DND-41 (cell line): ENCODE data around the gene TNFRSF19.
"Not testable (repeated sequence)": the region's sequence is repeated elsewhere in the genome, so short reads cannot be mapped to it uniquely, and the experiment has no call there.

Experiments
- ATAC-seq: fragments of 200-7000 bp; cut with Tn5 transposase; 3 replicates; pipeline ENCODE4 v1.9.1; 2021; ENCODE audit warnings: low read depth; ENCODE audit not compliant: insufficient read depth
- DNase-seq: peaks from one replicate; pipeline ENCODE4 v3.0.0-alpha.2; 2020
- H2AFZ ChIP-seq: 2 replicates; pipeline ENCODE4 v1.6.0; 2012; ENCODE audit warnings: low read depth, low read length
- H3K27ac ChIP-seq: 2 replicates; pipeline ENCODE4 v1.5.1; 2012; ENCODE audit warnings: low read length, inconsistent platforms
- H3K27me3 ChIP-seq: fragments of 200-600 bp; sonication (generic); 2 replicates; pipeline ENCODE4 v1.6.0; 2012; ENCODE audit warnings: low read length, mild to moderate bottlenecking, inconsistent platforms; ENCODE audit not compliant: insufficient read depth, poor library complexity
- H3K36me3 ChIP-seq: 2 replicates; pipeline ENCODE4 v1.5.1; 2012; ENCODE audit warnings: low read length, inconsistent platforms; ENCODE audit not compliant: insufficient read depth
- H3K4me1 ChIP-seq: 2 replicates; pipeline ENCODE4 v1.5.1; 2012; ENCODE audit warnings: mild to moderate bottlenecking, low read length; ENCODE audit not compliant: insufficient read depth
- H3K4me2 ChIP-seq: 2 replicates; pipeline ENCODE4 v1.6.0; 2012; ENCODE audit warnings: mild to moderate bottlenecking, moderate library complexity, low read length, inconsistent platforms; ENCODE audit not compliant: insufficient read depth
- H3K4me3 ChIP-seq, 2 experiments: fragments of 200-600 bp in 1 of 2; shearing (Covaris generic) in 1 of 2; 2 replicates each; pipeline ENCODE4 v1.5.1; 2012 to 2016; ENCODE audit warnings: inconsistent platforms in 2 of 2, low read length in 2 of 2, mild to moderate bottlenecking in 2 of 2, low read depth in 1 of 2, moderate library complexity in 1 of 2
- H3K79me2 ChIP-seq: 2 replicates; pipeline ENCODE4 v1.6.0; 2012; ENCODE audit warnings: low read length, inconsistent platforms; ENCODE audit not compliant: insufficient read depth
- H3K9ac ChIP-seq: 2 replicates; pipeline ENCODE4 v1.6.0; 2012; ENCODE audit warnings: low read depth, mild to moderate bottlenecking, inconsistent platforms, low read length, moderate library complexity
- H3K9me3 ChIP-seq: 2 replicates; pipeline ENCODE4 v1.5.1; 2012; ENCODE audit warnings: low read length, moderate library complexity, mild to moderate bottlenecking, inconsistent platforms; ENCODE audit not compliant: insufficient read depth, severe bottlenecking
- H4K20me1 ChIP-seq: 2 replicates; pipeline ENCODE4 v1.6.0; 2012; ENCODE audit warnings: low read length; ENCODE audit not compliant: insufficient read depth
- CTCF ChIP-seq: IDR thresholded peaks from 2 replicates; pipeline ENCODE4 v1.5.1; 2012; ENCODE audit warnings: borderline replicate concordance, low read length, moderate library complexity, mild to moderate bottlenecking; ENCODE audit not compliant: poor library complexity, severe bottlenecking; ENCODE audit errors: extremely low read depth
- EZH2 ChIP-seq: IDR thresholded peaks from 3 replicates; pipeline ENCODE4 v1.6.1; 2012; ENCODE audit warnings: borderline replicate concordance, low read depth, mild to moderate bottlenecking, moderate library complexity, low read length, inconsistent platforms; ENCODE audit not compliant: severe bottlenecking

The TNFRSF19 gene

GRCh38 chr13:23673354-23673753 is 103.1 kb downstream of the TNFRSF19 start:
- no peak overlapping the region for H3K4me2 ChIP-seq
- peaks cover 9% of the 10 kb centered on the region for H3K27me3 ChIP-seq
- no peak for ATAC-seq

GRCh38 chr13:23673867-23674605 is 103.8 kb downstream of the TNFRSF19 start:
- Histone ChIP-seq H3K27ac (no peak overlapping the region), H3K36me3 (no peaks in the 10 kb centered on the region), H3K9me3 (no peaks in the 10 kb centered on the region), H3K79me2 (no peaks in the 10 kb centered on the region), H3K27me3 (peaks cover 9% of the 10 kb centered on the region), H3K4me1 (no peaks in the 10 kb centered on the region), H3K4me3 (no peak overlapping the region), H4K20me1 (no peaks in the 10 kb centered on the region), H3K9ac (no peak overlapping the region), H2AFZ (no peak overlapping the region), H3K4me2 (no peak overlapping the region)
- DNase-seq: no peak
- TF ChIP-seq EZH2 (no peak), CTCF (no peak)
- ATAC-seq: no peak

More at GRCh38 chr13:23673354-23673753, 103.1 kb downstream of the TNFRSF19 start:
- Histone ChIP-seq H3K9ac (no peak overlapping the region), H3K27ac (no peak overlapping the region), H4K20me1 (no peaks in the 10 kb centered on the region), H3K9me3 (no peaks in the 10 kb centered on the region), H3K36me3 (no peaks in the 10 kb centered on the region), H3K4me1 (no peaks in the 10 kb centered on the region), H3K4me3 (no peak overlapping the region), H3K79me2 (no peaks in the 10 kb centered on the region), H2AFZ (no peak overlapping the region)
- TF ChIP-seq CTCF (no peak), EZH2 (no peak)
- DNase-seq: no peak

- no peak overlapping the region for H2AFZ ChIP-seq
- no peaks in the 10 kb centered on the region for H3K36me3 ChIP-seq
- no peak overlapping the region for H3K27ac ChIP-seq
- TF ChIP-seq CTCF: no peak
- no peak for TF ChIP-seq EZH2
- no peak overlapping the region for H3K4me3 ChIP-seq
- DNase-seq: no peak
- no peaks in the 10 kb centered on the region for H3K9me3 ChIP-seq
- H3K4me2 ChIP-seq: no peak overlapping the region
- peaks cover 9% of the 10 kb centered on the region for H3K27me3 ChIP-seq
- no peak overlapping the region for H3K9ac ChIP-seq
- no peaks in the 10 kb centered on the region for H4K20me1 ChIP-seq
- H3K4me1 ChIP-seq: no peaks in the 10 kb centered on the region
- ATAC-seq: no peak
- no peaks in the 10 kb centered on the region for H3K79me2 ChIP-seq
These were observed 104.8 kb downstream of the TNFRSF19 start for GRCh38 chr13:23674795-23675640.

GRCh38 chr13:23677679-23678288 is 107.6 kb downstream of the TNFRSF19 start:
- not testable (repeated sequence) for H3K9ac ChIP-seq, H3K79me2 ChIP-seq, H3K4me3 ChIP-seq, H3K27me3 ChIP-seq, H3K27ac ChIP-seq, H3K4me2 ChIP-seq, DNase-seq, H2AFZ ChIP-seq, H3K36me3 ChIP-seq, H3K9me3 ChIP-seq, H4K20me1 ChIP-seq, H3K4me1 ChIP-seq, ATAC-seq
